ENCODE measurements around the gene SLC16A10. TPM values are rescaled to one million over a fixed set of nuclear protein-coding genes. Genes with fewer than 3 reads are reported as not detected.
A peak's percentile ranks its signal among the peaks of the same experiment; 100 is the strongest.

The SLC16A10 gene
- polyA plus RNA-seq = 22.4 TPM
- long read RNA-seq, donor 1, partial matches to known transcripts = 0 of 4 reads
- long read RNA-seq, donor 1, other reads (novel, unspliced or antisense) = 0 of 4 reads
- long read RNA-seq, donor 2, partial matches to known transcripts = 9 of 12 reads
- long read RNA-seq, donor 2, other reads (novel, unspliced or antisense) = 0 of 12 reads
- long read RNA-seq, donor 3, transcript SLC16A10-202 (6 exons, 2,508 nt) = major isoform, 8 of 18 reads
- long read RNA-seq, donor 3, partial matches to known transcripts = 10 of 18 reads
- long read RNA-seq, donor 3, other reads (novel, unspliced or antisense) = 0 of 18 reads
- long read RNA-seq, donor 4, partial matches to known transcripts = 0 of 1 reads
- long read RNA-seq, donor 4, other reads (novel, unspliced or antisense) = 0 of 1 reads
- long read RNA-seq, donor 5, partial matches to known transcripts = 0 of 1 reads
- long read RNA-seq, donor 5, other reads (novel, unspliced or antisense) = 0 of 1 reads
- long read RNA-seq, donor 6, full-length matches to known transcripts = 6 of 16 reads
- long read RNA-seq, donor 6, partial matches to known transcripts = 10 of 16 reads
- long read RNA-seq, donor 6, other reads (novel, unspliced or antisense) = 0 of 16 reads
- long read RNA-seq, donor 7, partial matches to known transcripts = 0 of 1 reads
- long read RNA-seq, donor 7, other reads (novel, unspliced or antisense) = 0 of 1 reads
- long read RNA-seq, donor 8, partial matches to known transcripts = 7 of 11 reads
- long read RNA-seq, donor 8, other reads (novel, unspliced or antisense) = 0 of 11 reads
- long read RNA-seq, donor 9, partial matches to known transcripts = 0 of 2 reads
- long read RNA-seq, donor 9, other reads (novel, unspliced or antisense) = 0 of 2 reads
- long read RNA-seq, donor 10, partial matches to known transcripts = 0 of 4 reads
- long read RNA-seq, donor 10, other reads (novel, unspliced or antisense) = 0 of 4 reads
- long read RNA-seq, donor 11, transcript SLC16A10-202 (6 exons, 2,508 nt) = major isoform, 5 of 6 reads
- long read RNA-seq, donor 11, partial matches to known transcripts = 0 of 6 reads
- long read RNA-seq, donor 11, other reads (novel, unspliced or antisense) = 0 of 6 reads

GRCh38 chr6:111087106-111087835 is at the start of gene SLC16A10:
Gene SLC16A10, plus strand, starts transcription at chr6:111087503. Its CDS starts 250 bp downstream, at chr6:111087753.
- no CpG with 5 or more reads among the region's 86 CpGs for WGBS (ENCODE audit: insufficient coverage, low lambda C conversion rate)

GRCh38 chr6:111038534-111039252 is 48.6 kb upstream of the SLC16A10 start:
- H3K4me3 ChIP-seq (ENCODE audit: low read length) = no peak overlapping the region
- no peaks in the 10 kb centered on the region for H3K27me3 ChIP-seq (ENCODE audit: control insufficient read depth, insufficient read depth, low read length)
- 81% methylated on average over 4 of the region's 6 CpGs for WGBS (ENCODE audit: insufficient coverage, low lambda C conversion rate)

More at GRCh38 chr6:111087106-111087835, at the start of gene SLC16A10:
- Histone ChIP-seq H3K9me3 (ENCODE audit: control insufficient read depth, low read depth, low read length) (no peaks in the 10 kb centered on the region), H3K27me3 (ENCODE audit: control insufficient read depth, insufficient read depth, low read length) (peaks cover 9% of the 10 kb centered on the region), H3K4me3 (ENCODE audit: low read length) (peak within 1 kb of the TSS; percentile 58), H3K36me3 (ENCODE audit: control insufficient read depth, insufficient read depth, low read length) (no peaks in the 10 kb centered on the region), H3K27ac (ENCODE audit: low read length) (peak within 1 kb of the TSS; percentile 7), H3K4me1 (ENCODE audit: control insufficient read depth, insufficient read depth, low read length) (no peaks in the 10 kb centered on the region)
- DNase-seq = peak; percentile 85 to 90

GRCh38 chr6:111041917-111042316 is 45.4 kb upstream of the SLC16A10 start:
- Histone ChIP-seq H3K9me3 (ENCODE audit: control insufficient read depth, low read depth, low read length) (no peaks in the 10 kb centered on the region), H3K4me3 (ENCODE audit: low read length) (no peak overlapping the region), H3K36me3 (ENCODE audit: control insufficient read depth, insufficient read depth, low read length) (no peaks in the 10 kb centered on the region), H3K4me1 (ENCODE audit: control insufficient read depth, insufficient read depth, low read length) (no peaks in the 10 kb centered on the region), H3K27me3 (ENCODE audit: control insufficient read depth, insufficient read depth, low read length) (no peaks in the 10 kb centered on the region), H3K27ac (ENCODE audit: low read length) (no peak overlapping the region)
- no peak for DNase-seq
- WGBS (ENCODE audit: insufficient coverage, low lambda C conversion rate) = 85% methylated on average over 2 of the region's 4 CpGs

More at GRCh38 chr6:111038534-111039252, 48.6 kb upstream of the SLC16A10 start:
- no peak for DNase-seq
- Histone ChIP-seq H3K9me3 (ENCODE audit: control insufficient read depth, low read depth, low read length) (no peaks in the 10 kb centered on the region), H3K27ac (ENCODE audit: low read length) (no peak overlapping the region), H3K36me3 (ENCODE audit: control insufficient read depth, insufficient read depth, low read length) (no peaks in the 10 kb centered on the region), H3K4me1 (ENCODE audit: control insufficient read depth, insufficient read depth, low read length) (no peaks in the 10 kb centered on the region)

GRCh38 chr6:111047244-111047643 is 40.1 kb upstream of the SLC16A10 start:
- no peak for DNase-seq
- H3K4me1 ChIP-seq (ENCODE audit: control insufficient read depth, insufficient read depth, low read length) = no peaks in the 10 kb centered on the region
- no peaks in the 10 kb centered on the region for H3K36me3 ChIP-seq (ENCODE audit: control insufficient read depth, insufficient read depth, low read length)
- no peaks in the 10 kb centered on the region for H3K27me3 ChIP-seq (ENCODE audit: control insufficient read depth, insufficient read depth, low read length)
- no peak overlapping the region for H3K27ac ChIP-seq (ENCODE audit: low read length)
- WGBS (ENCODE audit: insufficient coverage, low lambda C conversion rate) = no CpG with 5 or more reads among the region's 8 CpGs
- no peaks in the 10 kb centered on the region for H3K9me3 ChIP-seq (ENCODE audit: control insufficient read depth, low read depth, low read length)
- no peak overlapping the region for H3K4me3 ChIP-seq (ENCODE audit: low read length)

GRCh38 chr6:111050261-111051023 is 36.9 kb upstream of the SLC16A10 start:
- Histone ChIP-seq H3K27me3 (ENCODE audit: control insufficient read depth, insufficient read depth, low read length) (no peaks in the 10 kb centered on the region), H3K4me1 (ENCODE audit: control insufficient read depth, insufficient read depth, low read length) (no peaks in the 10 kb centered on the region), H3K36me3 (ENCODE audit: control insufficient read depth, insufficient read depth, low read length) (no peaks in the 10 kb centered on the region), H3K4me3 (ENCODE audit: low read length) (no peak overlapping the region), H3K9me3 (ENCODE audit: control insufficient read depth, low read depth, low read length) (no peaks in the 10 kb centered on the region), H3K27ac (ENCODE audit: low read length) (no peak overlapping the region)
- 92% methylated on average over 2 of the region's 2 CpGs for WGBS (ENCODE audit: insufficient coverage, low lambda C conversion rate)
- DNase-seq = no peak

- Histone ChIP-seq H3K9me3 (ENCODE audit: control insufficient read depth, low read depth, low read length) (no peaks in the 10 kb centered on the region), H3K4me1 (ENCODE audit: control insufficient read depth, insufficient read depth, low read length) (no peaks in the 10 kb centered on the region), H3K27me3 (ENCODE audit: control insufficient read depth, insufficient read depth, low read length) (no peaks in the 10 kb centered on the region), H3K4me3 (ENCODE audit: low read length) (no peak overlapping the region), H3K36me3 (ENCODE audit: control insufficient read depth, insufficient read depth, low read length) (no peaks in the 10 kb centered on the region), H3K27ac (ENCODE audit: low read length) (no peak overlapping the region)
- no peak for DNase-seq
- WGBS (ENCODE audit: insufficient coverage, low lambda C conversion rate) = no CpG with 5 or more reads among the region's 3 CpGs
These were observed 35.1 kb upstream of the SLC16A10 start for GRCh38 chr6:111052171-111052570.

- H3K36me3 ChIP-seq (ENCODE audit: control insufficient read depth, insufficient read depth, low read length) = no peaks in the 10 kb centered on the region
- 80% methylated on average over 1 of the region's 12 CpGs for WGBS (ENCODE audit: insufficient coverage, low lambda C conversion rate)
- H3K4me3 ChIP-seq (ENCODE audit: low read length) = no peak overlapping the region
- H3K27ac ChIP-seq (ENCODE audit: low read length) = no peak overlapping the region
- H3K27me3 ChIP-seq (ENCODE audit: control insufficient read depth, insufficient read depth, low read length) = no peaks in the 10 kb centered on the region
- no peaks in the 10 kb centered on the region for H3K4me1 ChIP-seq (ENCODE audit: control insufficient read depth, insufficient read depth, low read length)
- H3K9me3 ChIP-seq (ENCODE audit: control insufficient read depth, low read depth, low read length) = no peaks in the 10 kb centered on the region
- peak; percentile 12 to 49 for DNase-seq
These were observed 30.1 kb upstream of the SLC16A10 start for GRCh38 chr6:111057074-111057752.

- Histone ChIP-seq H3K4me3 (ENCODE audit: low read length) (no peak overlapping the region), H3K36me3 (ENCODE audit: control insufficient read depth, insufficient read depth, low read length) (no peaks in the 10 kb centered on the region), H3K27ac (ENCODE audit: low read length) (no peak overlapping the region), H3K27me3 (ENCODE audit: control insufficient read depth, insufficient read depth, low read length) (no peaks in the 10 kb centered on the region), H3K4me1 (ENCODE audit: control insufficient read depth, insufficient read depth, low read length) (no peaks in the 10 kb centered on the region), H3K9me3 (ENCODE audit: control insufficient read depth, low read depth, low read length) (no peaks in the 10 kb centered on the region)
- no peak for DNase-seq
- 100% methylated on average over 1 of the region's 5 CpGs for WGBS (ENCODE audit: insufficient coverage, low lambda C conversion rate)
These were observed 25.8 kb upstream of the SLC16A10 start for GRCh38 chr6:111061508-111061907.

Measured in large intestine (tissue), 12 donors.